ENCODE data around the gene TMTC2. TPM values are rescaled to one million over a fixed set of nuclear protein-coding genes. Genes with fewer than 3 reads are reported as not detected.

Gene TMTC2
- total RNA-seq, 1 experiment from 2014 or later: 3.1 TPM

DNA sequence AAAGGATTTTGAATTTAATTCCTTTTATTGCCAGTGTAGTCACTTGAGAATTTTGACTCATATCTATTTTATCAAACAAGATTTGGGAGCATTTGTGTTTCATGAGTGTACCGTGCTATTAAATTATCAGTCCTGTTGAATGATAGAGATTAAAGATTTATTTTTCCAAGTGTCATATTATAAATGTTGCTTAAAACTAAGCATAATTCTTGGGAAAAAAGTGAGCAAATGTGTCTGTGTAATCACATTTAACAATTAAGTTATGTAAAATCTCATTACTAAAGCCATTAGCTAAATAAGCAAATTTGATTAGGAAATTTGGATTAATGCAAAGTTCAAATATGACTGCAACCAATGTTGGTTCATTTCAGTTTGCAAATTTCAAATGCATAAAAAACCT, 266.7 kb downstream of the TMTC2 start:
- in situ Hi-C loops (cut with HindIII; ENCODE audit: low pct_unique_long_range_greater_than_20kb, low sequenced_read_pairs): no loop called here
- no peak for DNase-seq (ENCODE audit: low read depth)

DNA sequence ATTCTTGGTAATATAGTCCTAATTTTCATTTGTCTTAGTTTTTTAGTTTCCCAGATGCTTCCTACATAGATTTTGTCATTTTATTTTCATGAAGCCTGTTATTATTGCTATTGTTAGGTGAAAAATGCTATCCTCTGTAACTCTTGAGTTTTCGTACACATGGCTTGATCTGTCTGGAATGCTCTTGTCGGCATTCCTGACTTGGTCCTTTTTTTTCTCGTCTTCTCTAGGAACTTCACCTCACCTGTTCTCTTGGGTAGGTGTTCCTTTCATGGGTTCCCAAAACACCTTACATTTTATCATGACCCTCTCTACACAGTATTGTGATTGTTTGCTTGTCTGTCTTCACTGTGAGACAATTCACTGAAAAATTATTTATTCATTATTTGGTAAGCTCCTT, 267.4 kb downstream of the TMTC2 start:
- DNase-seq (ENCODE audit: low read depth): no peak
- in situ Hi-C loops (cut with HindIII; ENCODE audit: low pct_unique_long_range_greater_than_20kb, low sequenced_read_pairs): no loop called here

DNA sequence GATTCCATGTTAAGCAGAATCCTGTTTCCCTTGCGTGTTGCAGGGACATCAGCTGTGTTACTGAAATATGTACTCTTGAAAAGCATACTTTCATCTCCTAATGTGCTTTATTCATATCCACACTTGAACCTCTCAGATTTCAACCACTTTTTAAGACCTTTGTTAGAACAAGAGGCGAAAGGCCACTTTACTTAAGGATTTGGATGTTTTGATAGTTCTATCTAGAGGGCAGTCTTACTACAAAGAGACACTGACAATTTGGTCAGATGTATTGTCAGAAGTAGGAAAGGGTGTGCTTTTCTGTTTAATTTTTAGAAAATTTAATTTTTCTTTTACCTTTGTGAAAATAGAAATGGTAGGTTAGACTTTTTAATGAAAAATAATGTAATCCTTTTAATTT, 267.9 kb downstream of the TMTC2 start:
- no peak for DNase-seq (ENCODE audit: low read depth)
- in situ Hi-C loops (cut with HindIII; ENCODE audit: low pct_unique_long_range_greater_than_20kb, low sequenced_read_pairs): no loop called here

DNA sequence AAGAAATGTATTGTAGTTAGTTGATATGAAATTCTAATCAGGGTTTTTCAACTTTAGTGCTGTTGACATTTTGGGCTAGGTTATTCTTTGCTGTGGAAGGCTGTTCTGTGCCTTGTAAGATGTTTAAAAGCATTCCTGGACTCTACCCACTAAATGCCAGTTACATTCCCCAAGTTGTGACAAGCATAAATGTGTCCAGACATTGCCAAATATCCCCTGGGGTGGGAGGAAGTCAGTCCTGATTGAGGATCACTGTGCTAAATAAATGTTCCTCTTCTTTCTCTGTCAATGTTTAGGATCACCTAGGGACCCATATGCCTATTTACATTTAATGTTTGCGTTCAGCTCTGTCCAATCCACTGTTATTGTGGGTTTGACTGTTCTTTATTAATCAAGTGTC, 268.3 kb downstream of the TMTC2 start:
- in situ Hi-C loops (cut with HindIII; ENCODE audit: low pct_unique_long_range_greater_than_20kb, low sequenced_read_pairs): no loop called here
- DNase-seq (ENCODE audit: low read depth): no peak

DNA sequence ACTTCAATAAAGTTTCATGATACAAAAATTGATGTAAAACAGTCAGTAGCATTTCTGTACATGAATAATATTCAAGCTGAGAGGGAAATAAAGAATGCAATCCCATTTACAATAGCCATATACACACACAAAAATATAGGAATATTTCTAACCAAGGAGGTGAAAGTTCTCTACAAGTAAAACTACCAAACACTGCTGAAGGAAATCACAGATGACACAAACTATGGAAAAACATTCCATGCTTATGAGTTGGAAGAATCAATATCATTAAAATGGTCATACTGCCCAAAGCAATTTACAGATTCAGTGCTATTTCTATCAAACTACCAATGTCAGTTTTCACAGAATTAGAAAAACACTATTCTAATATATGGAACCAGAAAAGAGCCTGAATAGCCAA, 272.3 kb downstream of the TMTC2 start:
- in situ Hi-C loops (cut with HindIII; ENCODE audit: low pct_unique_long_range_greater_than_20kb, low sequenced_read_pairs): no loop called here
- DNase-seq (ENCODE audit: low read depth): no peak

DNA sequence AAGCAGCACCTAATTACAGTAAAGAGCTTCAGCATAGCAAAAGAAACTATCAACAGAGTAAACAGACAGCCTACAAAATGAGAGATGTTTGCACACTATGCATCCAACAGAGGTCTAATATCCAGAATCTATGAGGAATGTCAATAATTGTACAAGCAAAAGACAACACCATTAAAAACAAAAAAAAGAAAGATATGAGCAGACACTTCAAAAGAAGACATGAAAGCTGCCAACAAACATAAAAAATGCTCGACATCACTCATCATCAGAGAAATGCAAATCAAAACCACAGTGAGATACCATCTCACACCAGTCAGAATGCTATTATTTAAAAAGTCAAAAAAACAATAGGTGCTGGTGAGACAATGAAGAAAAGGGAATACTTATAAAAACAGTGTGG, 273.1 kb downstream of the TMTC2 start:
- no peak for DNase-seq (ENCODE audit: low read depth)
- in situ Hi-C loops (cut with HindIII; ENCODE audit: low pct_unique_long_range_greater_than_20kb, low sequenced_read_pairs): no loop called here

DNA sequence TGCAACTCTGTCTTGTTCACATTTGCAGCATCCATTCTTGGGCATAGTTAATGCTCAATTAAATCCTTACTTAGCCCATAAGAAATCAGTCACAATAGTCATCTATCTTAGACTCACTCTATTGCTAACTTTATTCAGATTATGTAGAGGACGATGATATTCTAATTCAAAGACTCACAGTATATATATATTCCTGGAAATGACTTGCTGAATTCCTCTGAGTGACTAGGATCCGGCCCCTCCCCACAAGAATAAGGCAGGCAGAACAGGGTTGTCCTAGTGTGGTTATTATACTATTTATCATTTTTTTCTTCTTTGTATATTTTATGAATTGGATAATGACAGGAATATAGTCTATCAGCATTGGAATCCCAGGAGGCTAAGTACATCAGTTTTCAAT, 275.1 kb downstream of the TMTC2 start:
- in situ Hi-C loops (cut with HindIII; ENCODE audit: low pct_unique_long_range_greater_than_20kb, low sequenced_read_pairs): no loop called here
- DNase-seq (ENCODE audit: low read depth): no peak

DNA sequence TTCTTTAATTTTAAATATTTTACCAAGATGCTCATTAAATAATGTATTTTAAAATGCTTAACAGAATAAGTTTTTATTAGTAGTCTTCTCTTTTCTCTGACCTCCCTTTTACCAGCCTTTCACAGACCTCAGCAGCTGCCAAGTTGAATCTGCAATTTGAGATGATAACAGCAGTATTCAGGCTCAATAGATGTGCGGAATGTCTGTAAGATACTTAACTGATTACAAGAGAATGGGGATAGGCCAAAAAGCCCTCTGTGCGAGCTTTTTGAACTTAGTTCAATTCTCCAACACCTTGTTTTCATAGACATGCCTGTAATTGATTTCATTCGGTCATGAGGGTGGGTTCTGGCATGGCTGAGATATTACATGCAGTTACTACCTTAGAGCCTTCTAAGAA, 277.2 kb downstream of the TMTC2 start:
- in situ Hi-C loops (cut with HindIII; ENCODE audit: low pct_unique_long_range_greater_than_20kb, low sequenced_read_pairs): no loop called here
- DNase-seq (ENCODE audit: low read depth): no peak

DNA sequence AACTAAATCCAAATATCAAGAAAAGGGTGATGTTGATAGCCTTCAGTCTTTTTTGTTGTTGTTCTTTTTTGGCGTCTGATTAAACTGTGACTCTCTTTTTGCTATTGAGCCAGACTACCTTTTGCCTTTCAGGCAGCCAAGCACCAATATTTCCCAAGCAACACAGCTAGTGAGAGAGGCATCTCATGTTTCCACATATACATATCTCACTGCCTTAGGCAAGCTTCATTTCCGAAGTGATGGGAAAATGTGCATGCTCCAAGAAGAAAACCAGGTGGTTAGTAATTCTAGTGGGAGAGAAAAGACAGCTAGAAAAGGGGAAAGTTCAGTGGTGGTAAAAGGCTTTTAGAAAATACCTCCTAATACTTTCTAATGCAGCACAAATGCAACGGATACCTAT, 277.7 kb downstream of the TMTC2 start:
- no peak for DNase-seq (ENCODE audit: low read depth)
- in situ Hi-C loops (cut with HindIII; ENCODE audit: low pct_unique_long_range_greater_than_20kb, low sequenced_read_pairs): no loop called here

DNA sequence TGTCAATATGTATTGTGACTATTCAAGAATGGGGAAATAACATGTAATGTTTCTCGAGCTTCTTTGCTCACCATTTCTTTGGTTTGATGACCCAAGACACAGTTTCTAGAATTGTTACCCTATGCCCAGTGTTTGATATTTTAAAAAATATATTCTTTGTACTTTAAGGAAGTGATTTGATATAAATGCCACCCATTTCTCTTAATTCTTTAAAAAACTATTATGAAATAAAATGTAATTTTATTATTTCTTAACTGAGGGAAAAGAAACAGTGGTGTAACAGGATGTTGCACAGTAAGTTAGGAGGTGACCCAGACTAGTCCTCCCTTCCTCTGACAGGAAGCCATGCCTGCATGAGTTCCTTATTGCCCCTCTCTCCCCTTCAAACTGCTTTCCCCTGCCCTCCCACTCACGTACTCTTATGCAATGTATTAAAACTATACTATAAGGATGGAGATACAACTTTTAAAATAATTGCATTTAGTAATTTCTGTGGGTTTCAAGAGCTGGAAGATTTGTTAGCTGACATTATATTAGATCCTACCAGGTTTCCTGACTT, 279.4 kb downstream of the TMTC2 start:
- in situ Hi-C loops (cut with HindIII; ENCODE audit: low pct_unique_long_range_greater_than_20kb, low sequenced_read_pairs): no loop called here
- DNase-seq (ENCODE audit: low read depth): no peak

DNA sequence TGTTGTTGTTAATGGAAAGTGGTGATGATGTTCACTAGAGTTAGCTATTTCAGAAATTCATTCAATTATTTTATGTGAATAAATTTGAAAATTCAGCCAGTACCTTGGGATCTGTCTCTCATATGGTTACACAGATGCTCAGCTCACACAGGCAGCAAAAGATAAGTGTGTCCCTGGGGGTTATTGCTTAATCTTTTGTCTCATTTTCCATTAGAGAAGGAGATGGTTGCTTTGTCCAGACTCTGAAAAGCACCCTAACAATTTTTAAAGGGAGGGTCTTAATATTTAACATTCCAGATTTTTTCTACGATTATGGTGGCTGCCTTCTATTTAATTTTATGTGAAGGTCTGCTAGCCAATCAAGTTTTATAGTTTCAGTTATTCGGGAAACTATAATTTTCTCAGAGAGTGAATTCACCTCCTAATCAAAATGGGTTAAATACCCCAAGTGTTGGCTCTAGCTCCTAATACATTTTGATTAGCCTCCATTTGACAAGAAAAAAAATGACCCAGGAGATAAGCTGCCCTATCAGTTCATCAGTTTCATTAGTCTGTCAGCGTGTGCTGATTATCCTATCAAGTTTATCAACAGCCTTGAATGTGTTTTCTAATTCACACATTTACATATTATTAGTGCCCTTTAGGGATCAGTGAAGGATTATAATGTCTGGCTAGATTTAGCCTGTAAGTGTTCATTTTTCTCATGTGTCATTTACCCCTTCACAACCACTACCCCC, 282.1 kb downstream of the TMTC2 start:
- DNase-seq (ENCODE audit: low read depth): no peak
- in situ Hi-C loops (cut with HindIII; ENCODE audit: low pct_unique_long_range_greater_than_20kb, low sequenced_read_pairs): no loop called here

DNA sequence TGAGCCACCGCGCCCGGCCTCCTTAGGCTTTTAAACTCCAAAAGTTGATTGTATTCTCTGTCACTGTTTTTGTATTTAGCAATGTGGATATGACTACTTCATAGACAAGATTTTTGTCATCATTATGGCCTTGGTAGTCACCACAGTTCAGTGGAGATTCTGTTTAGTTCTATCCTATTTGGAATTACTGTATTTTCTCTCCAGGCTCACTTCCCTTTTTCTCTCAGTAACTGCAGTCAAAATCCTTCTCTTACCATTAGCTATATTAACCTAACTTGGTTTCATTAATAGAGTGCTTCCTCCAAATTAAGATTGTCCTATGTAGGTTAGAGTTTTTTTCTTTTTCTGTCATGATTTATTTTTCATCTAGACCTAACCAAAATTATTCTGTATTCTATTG, 283.9 kb downstream of the TMTC2 start:
- in situ Hi-C loops (cut with HindIII; ENCODE audit: low pct_unique_long_range_greater_than_20kb, low sequenced_read_pairs): no loop called here
- no peak for DNase-seq (ENCODE audit: low read depth)

DNA sequence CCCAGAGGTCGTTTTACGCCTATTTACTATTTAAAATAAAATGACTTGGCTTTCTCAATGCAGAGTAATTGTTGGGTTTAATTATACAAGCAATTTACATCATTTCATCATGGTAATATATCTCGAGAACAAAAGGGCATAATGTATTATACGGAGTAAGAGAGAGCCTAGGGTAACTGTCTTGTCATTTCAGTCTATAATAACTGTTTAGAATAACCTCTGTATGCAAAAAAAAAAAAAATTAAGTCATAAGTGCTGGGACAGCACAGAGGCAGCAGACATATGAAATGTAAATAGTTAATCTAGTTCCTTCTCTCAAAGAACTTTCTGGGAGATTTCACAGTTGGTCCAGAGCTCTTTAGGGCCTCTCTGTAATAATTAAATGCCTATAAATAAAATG, 284.9 kb downstream of the TMTC2 start:
- in situ Hi-C loops (cut with HindIII; ENCODE audit: low pct_unique_long_range_greater_than_20kb, low sequenced_read_pairs): no loop called here
- no peak for DNase-seq (ENCODE audit: low read depth)

DNA sequence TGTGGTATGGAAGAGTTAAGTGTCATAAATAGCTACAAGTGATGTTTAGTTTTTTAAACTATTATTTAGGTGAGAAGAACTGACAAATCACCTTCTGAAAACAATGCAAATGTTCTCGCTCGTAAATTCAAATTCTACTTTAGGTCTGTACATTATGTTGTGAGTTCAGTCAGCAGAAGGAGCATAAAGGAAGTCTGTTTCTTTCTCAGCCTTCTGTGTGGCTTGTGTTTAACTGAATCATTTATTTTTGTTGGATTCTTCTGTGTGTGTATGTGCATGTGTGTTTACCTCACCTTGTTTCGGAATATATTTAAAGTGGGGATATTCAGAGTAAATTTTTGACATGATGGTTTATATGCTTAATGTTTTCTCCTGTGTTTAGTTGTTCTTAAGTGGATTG, 285.9 kb downstream of the TMTC2 start:
- no peak for DNase-seq (ENCODE audit: low read depth)
- in situ Hi-C loops (cut with HindIII; ENCODE audit: low pct_unique_long_range_greater_than_20kb, low sequenced_read_pairs): no loop called here

DNA sequence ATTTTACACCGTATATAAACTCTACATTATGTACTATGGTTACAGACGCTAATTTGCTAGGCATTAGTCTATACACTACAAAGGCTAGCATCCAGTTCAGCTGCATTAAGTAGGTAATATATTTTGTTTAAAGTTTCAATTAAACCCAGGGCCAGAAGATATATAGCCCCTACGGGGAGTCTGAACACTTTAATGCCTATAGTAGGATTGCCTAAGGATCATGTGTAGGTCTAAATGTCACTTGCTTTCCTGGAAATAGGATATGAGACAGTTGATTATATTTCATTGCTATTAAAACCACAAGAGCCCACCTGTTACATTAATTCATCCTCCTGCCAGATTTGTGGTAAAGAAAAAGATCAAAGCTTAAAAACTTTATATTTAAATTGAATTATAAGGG, 286.9 kb downstream of the TMTC2 start:
- DNase-seq (ENCODE audit: low read depth): no peak
- in situ Hi-C loops (cut with HindIII; ENCODE audit: low pct_unique_long_range_greater_than_20kb, low sequenced_read_pairs): no loop called here

DNA sequence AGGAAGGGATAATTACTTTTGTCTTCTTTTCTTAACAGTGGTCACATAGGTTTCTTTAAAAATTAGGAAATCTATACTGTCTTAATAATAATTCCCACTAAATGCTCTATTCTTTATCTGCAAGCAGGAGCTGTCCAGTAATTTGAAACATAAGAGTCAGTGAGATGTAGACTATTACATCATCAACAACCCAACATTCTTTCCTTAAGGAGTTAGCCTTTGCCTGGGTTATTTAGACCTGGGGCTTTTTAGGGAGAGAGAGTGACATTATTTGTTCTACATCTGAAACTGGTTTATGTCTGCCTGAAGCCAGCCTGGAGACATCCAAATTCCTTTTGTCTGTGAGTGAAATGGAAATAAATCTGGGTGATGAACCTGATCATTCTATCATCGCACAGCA, 294.4 kb downstream of the TMTC2 start:
- no peak for DNase-seq (ENCODE audit: low read depth)
- in situ Hi-C loops (cut with HindIII; ENCODE audit: low pct_unique_long_range_greater_than_20kb, low sequenced_read_pairs): no loop called here

DNA sequence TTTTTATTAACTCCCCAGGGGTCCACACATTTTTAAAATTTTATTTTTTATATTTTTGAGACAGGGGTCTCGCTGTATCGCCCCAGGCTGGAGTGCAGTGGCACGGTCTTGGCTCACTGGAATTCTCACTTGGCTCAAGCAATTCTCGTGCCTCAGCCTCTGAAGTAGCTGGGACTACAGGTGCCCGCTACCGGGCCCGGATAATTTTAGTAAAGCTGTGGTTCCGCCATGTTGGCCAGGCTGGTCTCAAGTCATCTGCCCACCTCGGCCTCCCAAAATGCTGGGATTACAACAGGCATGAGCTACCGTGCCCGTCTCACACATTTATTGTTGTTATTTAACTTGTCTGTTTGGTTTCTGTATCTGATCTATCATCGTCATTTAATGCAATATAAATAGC, 307.4 kb downstream of the TMTC2 start:
- in situ Hi-C loops (cut with HindIII; ENCODE audit: low pct_unique_long_range_greater_than_20kb, low sequenced_read_pairs): no loop called here
- no peak for DNase-seq (ENCODE audit: low read depth)

DNA sequence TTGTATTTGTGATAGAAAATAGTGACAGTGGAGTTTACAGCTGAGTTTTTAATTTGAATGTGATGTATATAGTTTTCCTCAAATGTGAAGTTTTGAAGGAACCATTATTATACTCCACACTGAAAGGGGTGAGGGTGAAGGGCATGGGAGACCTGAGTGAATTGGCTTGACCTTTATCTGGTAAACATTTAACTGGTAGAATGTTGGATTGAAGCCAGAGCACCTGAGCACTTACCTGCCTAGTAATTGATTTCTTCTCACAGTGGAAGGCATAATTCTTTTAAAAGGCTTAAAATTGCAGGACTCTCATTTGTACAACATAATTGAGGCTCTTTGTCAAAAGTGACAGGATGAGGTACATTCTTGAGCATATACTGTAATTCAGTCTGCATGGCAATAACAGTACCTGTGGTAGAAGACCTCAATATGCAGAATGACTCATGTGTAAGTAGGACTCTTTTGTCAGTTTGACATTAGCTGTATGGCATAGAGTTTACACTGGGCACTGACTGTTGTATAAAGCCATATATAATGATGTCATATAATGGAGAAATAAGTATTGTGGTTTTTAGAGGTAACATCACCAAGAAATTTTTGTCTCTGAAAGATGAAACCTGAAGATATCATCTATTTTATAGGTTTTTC, 309.6 kb downstream of the TMTC2 start:
- DNase-seq (ENCODE audit: low read depth): no peak

DNA sequence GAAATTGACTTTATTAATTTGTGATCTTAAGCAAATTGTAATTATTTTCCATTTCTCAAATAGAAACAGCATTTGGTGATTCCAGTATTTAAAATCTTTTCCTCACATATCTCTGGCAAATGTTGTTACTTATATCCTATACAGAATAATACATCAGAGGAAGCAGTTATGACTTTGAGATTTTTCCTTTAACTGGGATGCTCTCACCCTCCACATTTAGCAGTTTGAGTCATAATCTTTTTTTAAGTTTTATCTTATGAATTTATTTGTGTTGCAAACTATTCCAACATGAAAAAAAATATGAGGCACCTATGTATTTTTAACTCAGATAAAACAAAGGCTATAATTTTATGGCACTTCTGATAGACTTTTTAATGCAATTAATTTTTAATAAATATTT, 311.8 kb downstream of the TMTC2 start:
- no peak for DNase-seq (ENCODE audit: low read depth)
- in situ Hi-C loops (cut with HindIII; ENCODE audit: low pct_unique_long_range_greater_than_20kb, low sequenced_read_pairs): no loop called here

More for the DNA sequence above, 309.6 kb downstream of the TMTC2 start:
- in situ Hi-C loops (cut with HindIII; ENCODE audit: low pct_unique_long_range_greater_than_20kb, low sequenced_read_pairs): no loop called here

DNA sequence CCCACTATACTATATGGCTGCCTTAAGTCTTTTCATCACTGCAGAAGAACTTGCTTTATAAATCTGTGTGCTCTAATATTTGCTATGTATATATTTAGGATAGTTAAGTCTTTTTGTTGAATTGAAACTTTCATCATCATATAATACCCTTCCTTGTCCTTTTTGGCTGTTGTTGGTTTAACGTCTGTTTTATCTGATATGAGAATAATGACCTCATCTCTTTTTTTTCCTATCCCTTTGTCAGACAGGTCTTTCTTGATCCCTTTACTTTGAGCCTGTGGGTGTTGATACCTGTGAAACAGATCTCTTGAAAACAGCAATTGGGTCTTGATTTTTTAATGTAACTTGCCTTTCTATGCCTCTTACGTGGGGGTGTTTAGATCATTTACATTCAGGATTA, 316.3 kb downstream of the TMTC2 start:
- in situ Hi-C loops (cut with HindIII; ENCODE audit: low pct_unique_long_range_greater_than_20kb, low sequenced_read_pairs): no loop called here
- DNase-seq (ENCODE audit: low read depth): no peak

Data from Caki2 (cell line).